H9 (cell line): ENCODE measurements around the gene GLIPR2. TPM values are rescaled to one million over a fixed set of nuclear protein-coding genes. Genes with fewer than 3 reads are reported as not detected.

Source experiments
- DNase-seq: peaks from one replicate; pipeline ENCODE4 v3.0.0-alpha.2; 2017
- H2AFZ ChIP-seq: one replicate; pipeline ENCODE4 v1.6.1; 2013; ENCODE audit warnings: mild to moderate bottlenecking, low read length, control low read depth, moderate library complexity
- H2AK5ac ChIP-seq: 2 replicates; pipeline ENCODE4 v1.6.1; 2013; ENCODE audit warnings: low read length, control low read depth, mixed read lengths; ENCODE audit not compliant: insufficient read length
- H2BK120ac ChIP-seq: one replicate; pipeline ENCODE4 v1.6.1; 2013; ENCODE audit warnings: low read depth, mild to moderate bottlenecking, low read length, control low read depth, inconsistent platforms; ENCODE audit not compliant: poor library complexity, severe bottlenecking
- H2BK12ac ChIP-seq: 2 replicates; pipeline ENCODE4 v1.6.1; 2013; ENCODE audit warnings: low read length, control low read depth, mixed read lengths, low read depth; ENCODE audit not compliant: insufficient read length
- H2BK15ac ChIP-seq: 2 replicates; pipeline ENCODE4 v1.6.1; 2013; ENCODE audit warnings: low read depth, low read length, control low read depth
- H2BK20ac ChIP-seq: one replicate; pipeline ENCODE4 v1.6.1; 2013; ENCODE audit warnings: low read depth, mild to moderate bottlenecking, low read length, control low read depth, inconsistent platforms; ENCODE audit not compliant: poor library complexity, severe bottlenecking
- H2BK5ac ChIP-seq: 2 replicates; pipeline ENCODE4 v1.6.1; 2013; ENCODE audit warnings: low read length, control low read depth, mixed read lengths; ENCODE audit not compliant: insufficient read length
- H3K14ac ChIP-seq: 2 replicates; pipeline ENCODE4 v1.6.1; 2013; ENCODE audit warnings: low read length, control low read depth; ENCODE audit not compliant: insufficient read depth
- H3K18ac ChIP-seq: 2 replicates; pipeline ENCODE4 v1.6.1; 2013; ENCODE audit warnings: low read depth, mild to moderate bottlenecking, mixed read lengths, low read length, control low read depth; ENCODE audit not compliant: insufficient read length
- H3K23ac ChIP-seq: 2 replicates; pipeline ENCODE4 v1.6.1; 2013; ENCODE audit warnings: low read length, control low read depth, mixed read lengths, low read depth; ENCODE audit not compliant: insufficient read length
- H3K23me2 ChIP-seq: 2 replicates; pipeline ENCODE4 v1.6.1; 2013; ENCODE audit warnings: low read depth, mild to moderate bottlenecking, mixed read lengths, low read length, control low read depth; ENCODE audit not compliant: insufficient read length, poor library complexity, severe bottlenecking
- H3K27ac ChIP-seq: 2 replicates; pipeline ENCODE4 v1.5.1; 2013; ENCODE audit warnings: low read length, control low read depth, mixed read lengths, low read depth; ENCODE audit not compliant: insufficient read length
- H3K27me3 ChIP-seq: 2 replicates; pipeline ENCODE4 v1.6.1; 2013; ENCODE audit warnings: low read length, control low read depth, inconsistent platforms; ENCODE audit not compliant: insufficient read depth
- H3K4ac ChIP-seq: 2 replicates; pipeline ENCODE4 v1.6.1; 2013; ENCODE audit warnings: low read depth, mild to moderate bottlenecking, control low read depth, inconsistent platforms, low read length, moderate library complexity
- H3K4me1 ChIP-seq: 2 replicates; pipeline ENCODE4 v1.6.1; 2013; ENCODE audit warnings: low read length, control low read depth, inconsistent platforms; ENCODE audit not compliant: insufficient read depth
- H3K4me2 ChIP-seq: 2 replicates; pipeline ENCODE4 v1.6.1; 2013; ENCODE audit warnings: low read length, control low read depth, mixed read lengths; ENCODE audit not compliant: insufficient read length, insufficient read depth
- H3K56ac ChIP-seq: 2 replicates; pipeline ENCODE4 v1.6.1; 2013; ENCODE audit warnings: low read depth, mild to moderate bottlenecking, mixed read lengths, low read length, control low read depth; ENCODE audit not compliant: insufficient read length
- H3K79me1 ChIP-seq: 2 replicates; pipeline ENCODE4 v1.6.1; 2013; ENCODE audit warnings: low read depth, mild to moderate bottlenecking, moderate library complexity, low read length, control low read depth, inconsistent platforms; ENCODE audit not compliant: insufficient read depth, poor library complexity, severe bottlenecking
- H3K79me2 ChIP-seq: 2 replicates; pipeline ENCODE4 v1.6.1; 2013; ENCODE audit warnings: low read length, control low read depth, inconsistent platforms; ENCODE audit not compliant: insufficient read depth
- H3K9ac ChIP-seq: 2 replicates; pipeline ENCODE4 v1.6.1; 2013; ENCODE audit warnings: low read length, control low read depth, mixed read lengths; ENCODE audit not compliant: insufficient read length; ENCODE audit errors: extremely low read depth
- H3K9me3 ChIP-seq: one replicate; pipeline ENCODE4 v1.6.1; 2013; ENCODE audit warnings: low read depth, low read length, inconsistent platforms; ENCODE audit not compliant: control insufficient read depth
- H3T11ph ChIP-seq: one replicate; pipeline ENCODE4 v1.6.1; 2013; ENCODE audit warnings: mild to moderate bottlenecking, low read length, control low read depth, inconsistent platforms
- H4K20me1 ChIP-seq: one replicate; pipeline ENCODE4 v1.6.1; 2013; ENCODE audit not compliant: control insufficient read depth, insufficient read length, insufficient read depth
- H4K5ac ChIP-seq: 2 replicates; pipeline ENCODE4 v1.6.1; 2013; ENCODE audit warnings: low read depth, mild to moderate bottlenecking, mixed read lengths, low read length, control low read depth; ENCODE audit not compliant: insufficient read length
- H4K8ac ChIP-seq: replicated peaks from 2 replicates; pipeline ENCODE4 v1.6.1; 2013; ENCODE audit warnings: low read length, control low read depth, mixed read lengths, low read depth; ENCODE audit not compliant: insufficient read length
- H4K91ac ChIP-seq: 2 replicates; pipeline ENCODE4 v1.6.1; 2013; ENCODE audit warnings: low read depth, mild to moderate bottlenecking, moderate library complexity, mixed read lengths, low read length, control low read depth; ENCODE audit not compliant: insufficient read length
- H3K27ac Mint-ChIP-seq, 3 experiments: 2 replicates in 2 of 3; 3 replicates in 1 of 3; pipeline ENCODE4 v1.8.0; 2020 to 2021; ENCODE audit warnings: mixed read lengths in 3 of 3, mild to moderate bottlenecking in 1 of 3, moderate library complexity in 1 of 3
- H3K27me3 Mint-ChIP-seq: 2 replicates; pipeline ENCODE4 v1.8.0; 2021; ENCODE audit warnings: low read depth, mild to moderate bottlenecking, moderate library complexity, mixed read lengths
- H3K36me3 Mint-ChIP-seq, 3 experiments: 2 replicates in 2 of 3; 3 replicates in 1 of 3; pipeline ENCODE4 v1.8.0; 2020 to 2021; ENCODE audit warnings: low read depth in 3 of 3, mixed read lengths in 3 of 3; ENCODE audit not compliant: insufficient read depth in 1 of 3
- H3K4me1 Mint-ChIP-seq, 2 experiments: 2 replicates each; pipeline ENCODE4 v1.8.0; 2020; ENCODE audit warnings: mixed read lengths in 2 of 2
- H3K4me3 Mint-ChIP-seq, 2 experiments: 2 replicates in 1 of 2; 3 replicates in 1 of 2; pipeline ENCODE4 v1.8.0; 2020 to 2021; ENCODE audit warnings: mild to moderate bottlenecking in 2 of 2, mixed read lengths in 2 of 2, moderate library complexity in 1 of 2
- H3K9me3 Mint-ChIP-seq, 2 experiments: 2 replicates in 1 of 2; 3 replicates in 1 of 2; pipeline ENCODE4 v1.8.0; 2020; ENCODE audit warnings: mild to moderate bottlenecking in 2 of 2, mixed read lengths in 2 of 2, moderate library complexity in 1 of 2
- WGBS: extraction: QIAGEN DNeasy Blood & Tissue Kit; methylation state at CpG from one replicate; pipeline ENCODE4 v1.1.7; 2013; ENCODE audit warnings: missing lambda C conversion rate, low lambda C conversion rate, mixed read lengths; ENCODE audit not compliant: insufficient read length; ENCODE audit errors: extremely low coverage; 5-methylcytosine and 5-hydroxymethylcytosine counted together
- total RNA-seq: library from RNA; stranded (reverse); gene quantifications from 2 replicates; pipeline ENCODE4 v1.2.1, GENCODE V29; 2021
- TF ChIP-seq, protein P1 (sequence below): fragments of 200-600 bp; sonication (generic); conservative IDR thresholded peaks from 3 replicates; pipeline ENCODE4 v1.8.0; 2021; ENCODE audit warnings: antibody characterized with exemption, mild to moderate bottlenecking

GLIPR2 gene
- total RNA-seq, 1 experiment from 2014 or later = 10.0 TPM

DNA sequence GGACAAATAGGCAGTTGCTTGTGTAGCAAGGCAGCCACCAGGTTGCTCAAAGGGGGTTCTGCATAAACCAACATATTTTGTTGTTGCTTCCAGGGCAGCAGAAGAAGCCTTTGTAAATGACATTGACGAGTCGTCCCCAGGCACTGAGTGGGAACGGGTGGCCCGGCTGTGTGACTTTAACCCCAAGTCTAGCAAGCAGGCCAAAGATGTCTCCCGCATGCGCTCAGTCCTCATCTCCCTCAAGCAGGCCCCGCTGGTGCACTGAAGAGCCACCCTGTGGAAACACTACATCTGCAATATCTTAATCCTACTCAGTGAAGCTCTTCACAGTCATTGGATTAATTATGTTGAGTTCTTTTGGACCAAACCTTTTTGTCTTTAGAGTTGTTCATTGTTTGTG lies 75.0 kb downstream of the GLIPR2 start:
- Histone ChIP-seq H2BK15ac (no peak overlapping the region), H3K79me2 (peaks cover 9% of the 10 kb centered on the region; the same call in 1 of the 2 replicates), H3K4me2 (no peak overlapping the region), H4K5ac (no peak overlapping the region), H4K8ac (no peak overlapping the region), H3K56ac (no peak overlapping the region), H4K91ac (no peak overlapping the region), H2BK20ac (no peak overlapping the region), H3K23ac (no peak overlapping the region), H2AK5ac (no peak overlapping the region), H3K18ac (no peak overlapping the region), H3K27me3 (no peaks in the 10 kb centered on the region), H3K4ac (no peak overlapping the region), H2BK12ac (no peak overlapping the region), H3K9me3 (no peaks in the 10 kb centered on the region), H2BK120ac (no peak overlapping the region), H2AFZ (no peak overlapping the region), H4K20me1 (peaks cover 2% of the 10 kb centered on the region), H3K79me1 (no peaks in the 10 kb centered on the region), H3K23me2 (no peaks in the 10 kb centered on the region), H3K9ac (no peak overlapping the region), H3T11ph (no peak overlapping the region), H3K14ac (no peak overlapping the region), H3K27ac (no peak overlapping the region), H2BK5ac (no peak overlapping the region), H3K4me1 (no peaks in the 10 kb centered on the region)
- H3K27me3 Mint-ChIP-seq = no peaks in the 10 kb centered on the region
- WGBS = no CpG with 5 or more reads among the region's 7 CpGs
- DNase-seq = no peak
- no peaks in the 10 kb centered on the region for H3K9me3 Mint-ChIP-seq
- TF ChIP-seq, protein P1, sequence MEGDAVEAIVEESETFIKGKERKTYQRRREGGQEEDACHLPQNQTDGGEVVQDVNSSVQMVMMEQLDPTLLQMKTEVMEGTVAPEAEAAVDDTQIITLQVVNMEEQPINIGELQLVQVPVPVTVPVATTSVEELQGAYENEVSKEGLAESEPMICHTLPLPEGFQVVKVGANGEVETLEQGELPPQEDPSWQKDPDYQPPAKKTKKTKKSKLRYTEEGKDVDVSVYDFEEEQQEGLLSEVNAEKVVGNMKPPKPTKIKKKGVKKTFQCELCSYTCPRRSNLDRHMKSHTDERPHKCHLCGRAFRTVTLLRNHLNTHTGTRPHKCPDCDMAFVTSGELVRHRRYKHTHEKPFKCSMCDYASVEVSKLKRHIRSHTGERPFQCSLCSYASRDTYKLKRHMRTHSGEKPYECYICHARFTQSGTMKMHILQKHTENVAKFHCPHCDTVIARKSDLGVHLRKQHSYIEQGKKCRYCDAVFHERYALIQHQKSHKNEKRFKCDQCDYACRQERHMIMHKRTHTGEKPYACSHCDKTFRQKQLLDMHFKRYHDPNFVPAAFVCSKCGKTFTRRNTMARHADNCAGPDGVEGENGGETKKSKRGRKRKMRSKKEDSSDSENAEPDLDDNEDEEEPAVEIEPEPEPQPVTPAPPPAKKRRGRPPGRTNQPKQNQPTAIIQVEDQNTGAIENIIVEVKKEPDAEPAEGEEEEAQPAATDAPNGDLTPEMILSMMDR = no peak
- no peak overlapping the region for H3K4me3 Mint-ChIP-seq
- H3K4me1 Mint-ChIP-seq = no peaks in the 10 kb centered on the region
- peak overlapping the region in 2 of 3 experiments; percentile 11 to 66; a peak in 2 of 7 replicates for H3K27ac Mint-ChIP-seq
- peaks cover 50 to 83% (median 57%) of the 10 kb centered on the region in 3 experiments; a peak in 6 of 7 replicates for H3K36me3 Mint-ChIP-seq
